K562 (cell line): ENCODE measurements around the gene C6orf141. TPM values are rescaled to one million over a fixed set of nuclear protein-coding genes. Genes with fewer than 3 reads are reported as not detected.

Experiments
- ATF1 ChIP-seq, 2 experiments: fragments of 450-650 bp in 1 of 2; IDR thresholded peaks; 2 replicates each; pipeline ENCODE4 v1.6.1; 2016; ENCODE audit warnings: missing compliant biosample characterization in 1 of 2, missing genetic modification characterization in 1 of 2
- ELK3 ChIP-seq: fragments of 450-650 bp; formaldehyde crosslinking; IDR thresholded peaks from 2 replicates; pipeline ENCODE4 v1.4.0; 2020; ENCODE audit warnings: mild to moderate bottlenecking
- FOXP1 ChIP-seq: sonication (generic); formaldehyde crosslinking; IDR thresholded peaks from 2 replicates; pipeline ENCODE4 v1.8.0; 2022; ENCODE audit warnings: mild to moderate bottlenecking, missing genetic modification reagents
- GATA2 ChIP-seq: sonication (generic); formaldehyde crosslinking; IDR thresholded peaks from 2 replicates; pipeline ENCODE4 v1.4.0; 2020; ENCODE audit warnings: mild to moderate bottlenecking, missing genetic modification reagents
- HNRNPK ChIP-seq: fragments of 200-400 bp; formaldehyde crosslinking; IDR thresholded peaks from one replicate; pipeline ENCODE4 v1.6.1; 2018; ENCODE audit warnings: mild to moderate bottlenecking, low read depth, low read length; ENCODE audit not compliant: poor library complexity, severe bottlenecking
- NONO ChIP-seq, 2 experiments: fragments of 200-400 bp in 1 of 2; fragments of 450-650 bp in 1 of 2; formaldehyde crosslinking in 1 of 2; IDR thresholded peaks; 2 replicates each; pipeline ENCODE4 v1.6.1; 2017; ENCODE audit warnings: low read depth in 2 of 2, mild to moderate bottlenecking in 2 of 2, moderate library complexity in 2 of 2, low read length in 1 of 2
- ZBTB11 ChIP-seq, 3 experiments: fragments of 200-800 bp in 1 of 3; fragments of 250-450 bp in 1 of 3; fragments of 450-650 bp in 1 of 3; sonication (Bioruptor Pico) in 1 of 3; sonication (Bioruptor generic) in 1 of 3; formaldehyde crosslinking in 1 of 3; IDR thresholded peaks; 2 replicates each; pipeline versions ENCODE4 v1.6.1 to v1.8.0; 2016 to 2022; ENCODE audit warnings: mild to moderate bottlenecking in 2 of 3, missing genetic modification characterization in 2 of 3, missing compliant biosample characterization in 1 of 3, moderate library complexity in 1 of 3
- ZNF511 ChIP-seq: sonication (generic); formaldehyde crosslinking; IDR thresholded peaks from 2 replicates; pipeline ENCODE4 v1.8.0; 2022; ENCODE audit warnings: mild to moderate bottlenecking, missing genetic modification reagents
- ZNF75A ChIP-seq: fragments of 450-650 bp; formaldehyde crosslinking; IDR thresholded peaks from 2 replicates; pipeline ENCODE4 v1.4.0; 2020; ENCODE audit warnings: mild to moderate bottlenecking
- polyA plus RNA-seq, 8 experiments: library from polyadenylated mRNA; depleted of rRNA in 4 of 8; stranded (reverse) in 5 of 8; unstranded in 3 of 8; fragments of >200 nt; fragmentation: Nextera tagmentation in 2 of 8; fragmentation: Illumina TruSeq in 1 of 8; extraction: Ambion mirVana in 2 of 8; extraction: Trizol in 1 of 8; gene quantifications; 2 replicates each; pipeline versions ENCODE4 v1.2.1 to v1.2.3, GENCODE V29; 2011 to 2014; ENCODE audit warnings: inconsistent platforms in 1 of 8, missing spikeins in 1 of 8
- total RNA-seq, 7 experiments: library from RNA; depleted of rRNA in 6 of 7; stranded (reverse); fragments of >200 nt in 6 of 7; fragmentation: Illumina TruSeq in 2 of 7; extraction: Trizol in 2 of 7; gene quantifications; 2 replicates each; pipeline versions ENCODE4 v1.2.1 to v1.2.3, GENCODE V29; 2011 to 2021; ENCODE audit warnings: low replicate concordance in 1 of 7

C6orf141 gene
- total and polyA plus RNA-seq, 9 of the 15 experiments (the other 6 are each of a cell fraction or from before 2014, with no cell fraction given): not detected

GRCh38 chr6:49541210-49541724 lies 9.2 kb upstream of the C6orf141 start (continued):
- TF ChIP-seq NONO (IDR thresholded peaks at IDR 0.05; ENCODE audit: low read depth in 2 of 2, low read length in 1 of 2) (no peak), GATA2 (no peak), ELK3 (CRISPR knock-in tag) (no peak), ZNF75A (no peak), ZNF511 (no peak), HNRNPK (no peak), FOXP1 (CRISPR knock-in tag) (no peak), ZBTB11 (CRISPR knock-in tag; IDR thresholded peaks at IDR 0.05) (no peak), ATF1 (CRISPR knock-in tag; IDR thresholded peaks at IDR 0.05) (no peak), ATF1 (tag; IDR thresholded peaks at IDR 0.05) (peak; percentile 24; the same call in 1 of the 2 replicates)
